ENCODE measurements around the gene SLC26A5. TPM values are rescaled to one million over a fixed set of nuclear protein-coding genes. Genes with fewer than 3 reads are reported as not detected.

SLC26A5 gene
- total and polyA plus RNA-seq, 10 donors: 0.02 to 0.88 (median 0.44) TPM; not detected in 1

DNA sequence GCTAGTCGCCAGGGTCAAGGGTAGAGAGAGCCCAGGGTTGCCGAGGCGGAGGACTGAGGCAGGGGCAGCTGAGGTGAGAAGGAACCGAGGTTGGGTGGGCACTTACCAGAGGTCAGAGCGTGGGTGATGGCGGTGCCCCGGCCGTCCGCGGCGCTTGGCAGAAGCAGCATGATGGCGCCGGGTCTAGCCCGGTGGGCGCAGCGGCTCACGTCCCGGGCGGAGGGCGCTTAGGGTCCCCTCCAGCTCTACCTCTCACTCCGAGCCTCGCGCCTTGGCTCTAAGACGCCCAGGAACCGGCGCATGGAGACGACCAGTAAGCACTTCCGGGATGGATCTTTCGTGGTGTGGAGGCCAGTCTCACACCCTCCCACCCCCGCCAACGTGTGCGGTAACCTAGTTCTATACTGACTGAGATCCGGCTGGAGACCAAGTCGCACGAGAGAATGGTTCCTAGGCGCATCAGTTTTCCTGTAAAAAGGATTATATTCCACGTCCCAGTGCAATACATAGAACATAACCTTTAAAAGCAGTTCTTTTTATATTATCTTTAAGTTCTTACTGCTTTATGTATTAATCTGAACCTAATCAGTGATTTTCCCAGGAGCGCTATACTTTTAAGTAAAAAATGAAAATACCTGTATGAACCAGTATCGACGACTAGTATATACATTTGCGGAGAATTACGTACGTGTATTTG lies 101.4 kb downstream of the SLC26A5 start, which contains the start of gene DNAJC2:
Gene DNAJC2 (minus strand): TSS at position 315 of the 697 bp plus-strand sequence. CDS start 145 bp downstream, at position 170.
- Histone ChIP-seq H3K9me3 (no peaks in the 10 kb centered on the region), H3K4me3 (peak within 1 kb of the TSS; percentile 79 to 99 (median 90)), H3K4me1 (peaks cover 23 to 94% (median 76%) of the 10 kb centered on the region in 6 donors), H3K36me3 (peaks cover 0 to 28% (median 18%) of the 10 kb centered on the region in 6 donors), H3K27me3 (replicated peaks in 1 of 7) (no peaks in the 10 kb centered on the region), H3K27ac (peak within 1 kb of the TSS; percentile 74 to 94 (median 86))
- DNase-seq: peak; percentile 94
- WGBS, 5 donors: 8 to 11% (median 9%) methylated on average over 31 to 43 of the region's 43 CpGs
- intact Hi-C loops (cut with DNase I; ENCODE audit: low total_unique reads): no loop called here
- TF ChIP-seq POLR2A (IDR thresholded peaks at IDR 0.05) (no peak), POLR2AphosphoS5 (IDR thresholded peaks at IDR 0.05) (peak; percentile 87 to 93 (median 89))

DNA sequence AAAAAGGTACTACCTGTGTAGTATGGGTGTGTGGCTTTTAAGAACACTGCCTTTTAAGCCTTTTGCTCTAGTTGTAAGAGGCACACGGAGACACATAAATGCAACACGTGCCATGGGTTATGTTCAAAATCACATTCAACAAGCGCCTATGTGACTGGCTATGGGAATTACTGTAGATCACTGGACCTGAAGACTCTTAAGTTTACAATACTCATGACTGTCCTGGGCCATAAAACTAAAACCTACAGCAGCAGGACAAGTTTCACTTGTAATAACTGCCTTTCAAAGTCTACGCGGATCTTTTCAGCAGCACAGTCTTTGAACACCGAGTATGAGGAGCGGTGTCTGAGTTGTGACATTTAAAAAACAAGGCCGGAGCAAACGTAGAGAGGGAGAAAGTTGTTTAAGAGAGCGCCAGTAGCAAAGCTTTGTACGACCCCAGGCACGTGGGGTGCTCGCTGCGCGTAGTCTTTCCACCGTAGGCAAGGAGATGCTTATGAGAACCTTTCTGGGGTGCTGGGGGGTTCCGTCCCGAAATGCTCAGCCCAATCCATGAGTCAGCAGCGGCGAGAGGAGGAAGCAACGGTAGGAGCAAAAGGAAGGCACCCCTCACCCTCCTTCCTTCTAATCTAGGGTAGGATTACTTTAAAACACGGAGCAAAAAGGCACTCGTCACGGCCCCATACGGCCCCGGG lies 102.1 kb downstream of the SLC26A5 start:
- peaks cover 18 to 90% (median 69%) of the 10 kb centered on the region in 6 donors for H3K4me1 ChIP-seq
- no peaks in the 10 kb centered on the region for H3K9me3 ChIP-seq
- H3K27me3 ChIP-seq (replicated peaks in 1 of 7): no peaks in the 10 kb centered on the region
- peak overlapping the region; percentile 79 to 99 (median 90) for H3K4me3 ChIP-seq
- H3K27ac ChIP-seq: peak overlapping the region; percentile 74 to 94 (median 86)
- H3K36me3 ChIP-seq: peaks cover 0 to 35% (median 24%) of the 10 kb centered on the region in 6 donors
- 1% methylated on average over 26 of the region's 26 CpGs for WGBS, 5 donors
- DNase-seq: peak; percentile 79
- intact Hi-C loops (cut with DNase I; ENCODE audit: low total_unique reads): no loop called here
- TF ChIP-seq, protein P1, sequence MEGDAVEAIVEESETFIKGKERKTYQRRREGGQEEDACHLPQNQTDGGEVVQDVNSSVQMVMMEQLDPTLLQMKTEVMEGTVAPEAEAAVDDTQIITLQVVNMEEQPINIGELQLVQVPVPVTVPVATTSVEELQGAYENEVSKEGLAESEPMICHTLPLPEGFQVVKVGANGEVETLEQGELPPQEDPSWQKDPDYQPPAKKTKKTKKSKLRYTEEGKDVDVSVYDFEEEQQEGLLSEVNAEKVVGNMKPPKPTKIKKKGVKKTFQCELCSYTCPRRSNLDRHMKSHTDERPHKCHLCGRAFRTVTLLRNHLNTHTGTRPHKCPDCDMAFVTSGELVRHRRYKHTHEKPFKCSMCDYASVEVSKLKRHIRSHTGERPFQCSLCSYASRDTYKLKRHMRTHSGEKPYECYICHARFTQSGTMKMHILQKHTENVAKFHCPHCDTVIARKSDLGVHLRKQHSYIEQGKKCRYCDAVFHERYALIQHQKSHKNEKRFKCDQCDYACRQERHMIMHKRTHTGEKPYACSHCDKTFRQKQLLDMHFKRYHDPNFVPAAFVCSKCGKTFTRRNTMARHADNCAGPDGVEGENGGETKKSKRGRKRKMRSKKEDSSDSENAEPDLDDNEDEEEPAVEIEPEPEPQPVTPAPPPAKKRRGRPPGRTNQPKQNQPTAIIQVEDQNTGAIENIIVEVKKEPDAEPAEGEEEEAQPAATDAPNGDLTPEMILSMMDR (IDR thresholded peaks at IDR 0.05 in 8 of 11, conservative IDR thresholded peaks at IDR 0.05 in 3 of 11): no peak
- TF ChIP-seq POLR2A (IDR thresholded peaks at IDR 0.05) (no peak), POLR2AphosphoS5 (IDR thresholded peaks at IDR 0.05) (no peak)

DNA sequence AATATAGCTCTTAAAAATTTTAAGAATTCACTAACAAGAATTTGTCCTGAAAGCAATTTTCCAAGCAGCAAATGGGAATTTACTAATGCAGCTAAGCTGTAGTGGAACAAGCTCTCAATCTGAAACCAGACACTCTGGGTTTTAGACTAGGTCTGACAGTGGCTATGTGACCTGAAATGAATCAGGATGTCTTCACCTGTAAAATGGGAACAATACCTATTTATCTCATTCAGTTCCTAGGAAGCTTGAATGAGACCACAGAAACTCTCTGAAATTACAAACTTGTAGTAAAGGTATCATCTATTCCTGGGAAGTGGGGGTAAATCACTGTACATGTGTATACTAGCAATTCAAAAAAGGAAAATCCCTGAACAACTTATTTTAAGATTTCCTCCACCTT lies 102.7 kb downstream of the SLC26A5 start:
- no peak for DNase-seq
- Histone ChIP-seq H3K36me3 (peaks cover 0 to 41% (median 30%) of the 10 kb centered on the region in 6 donors), H3K9me3 (no peaks in the 10 kb centered on the region), H3K27ac (peak overlapping the region in 1 of 8 donors; percentile 94), H3K4me3 (peak overlapping the region in 7 of 8 donors; percentile 81 to 99 (median 95)), H3K4me1 (peaks cover 17 to 84% (median 63%) of the 10 kb centered on the region in 6 donors), H3K27me3 (replicated peaks in 1 of 7) (no peaks in the 10 kb centered on the region)
- intact Hi-C loops (cut with DNase I; ENCODE audit: low total_unique reads): no loop called here
- TF ChIP-seq POLR2A (IDR thresholded peaks at IDR 0.05): no peak
- no peak for TF ChIP-seq POLR2AphosphoS5 (IDR thresholded peaks at IDR 0.05)
- TF ChIP-seq, protein P1 (IDR thresholded peaks at IDR 0.05 in 8 of 11, conservative IDR thresholded peaks at IDR 0.05 in 3 of 11): no peak

DNA sequence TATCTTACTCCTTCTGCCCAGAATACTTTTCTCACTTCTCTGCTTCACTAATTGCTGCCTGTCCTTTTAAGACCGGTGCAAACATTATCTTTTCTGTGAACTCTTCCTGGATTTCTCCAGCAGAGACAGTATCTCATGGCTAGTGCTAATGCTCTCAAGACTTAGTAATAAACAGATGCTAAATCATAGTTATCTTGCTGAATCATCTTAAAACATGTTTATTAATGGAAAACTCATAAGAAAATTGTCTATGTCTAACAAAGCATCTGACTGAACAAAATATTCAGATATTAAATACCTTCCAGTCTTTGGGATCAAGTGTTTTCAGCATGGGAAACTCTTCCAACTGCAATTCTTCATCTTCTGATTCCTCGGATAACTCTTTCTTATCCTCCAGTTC lies 104.5 kb downstream of the SLC26A5 start:
- WGBS, 5 donors: 83 to 89% (median 85%) methylated on average over 2 of the region's 2 CpGs
- H3K36me3 ChIP-seq: peaks cover 0 to 60% (median 49%) of the 10 kb centered on the region in 6 donors
- peaks cover 12 to 69% (median 52%) of the 10 kb centered on the region in 6 donors for H3K4me1 ChIP-seq
- TF ChIP-seq, protein P1 (IDR thresholded peaks at IDR 0.05 in 8 of 11, conservative IDR thresholded peaks at IDR 0.05 in 3 of 11): no peak
- H3K9me3 ChIP-seq: no peaks in the 10 kb centered on the region
- intact Hi-C loops (cut with DNase I; ENCODE audit: low total_unique reads): no loop called here
- no peak for DNase-seq
- H3K27me3 ChIP-seq (replicated peaks in 1 of 7): no peaks in the 10 kb centered on the region
- no peak overlapping the region for H3K27ac ChIP-seq
- H3K4me3 ChIP-seq: no peak overlapping the region

Data from spleen (tissue), 11 donors.